Fibroblast of gingiva (primary cell): ENCODE measurements around the gene ZNF221.
"Not testable (repeated sequence)": the region's sequence is repeated elsewhere in the genome, so short reads cannot be mapped to it uniquely, and the experiment has no call there.

Experiments used
- DNase-seq: peaks from one replicate; pipeline ENCODE4 v3.0.0-alpha.2; 2011; ENCODE audit warnings: low read depth

ZNF221 gene

GRCh38 chr19:43950834-43951645 is at the start of gene ZNF221:
Gene ZNF221 (plus strand): TSS chr19:43951228. CDS start chr19:43962727, 11,499 bp downstream.
- peak; percentile 98 for DNase-seq

GRCh38 chr19:43901395-43902390 is 49.3 kb upstream of the ZNF221 start:
- DNase-seq = peak; percentile 82

GRCh38 chr19:43902399-43902798 is 48.6 kb upstream of the ZNF221 start:
- no peak for DNase-seq

- DNase-seq = no peak
Measured at GRCh38 chr19:43905897-43906296, 45.1 kb upstream of the ZNF221 start.

GRCh38 chr19:43906774-43907173 is 44.3 kb upstream of the ZNF221 start:
- no peak for DNase-seq

GRCh38 chr19:43908659-43909058 is 42.4 kb upstream of the ZNF221 start:
- DNase-seq = no peak

- no peak for DNase-seq
Measured at GRCh38 chr19:43910884-43911283, 40.1 kb upstream of the ZNF221 start.

- DNase-seq = no peak
Measured at GRCh38 chr19:43913383-43913782, 37.6 kb upstream of the ZNF221 start.

GRCh38 chr19:43914051-43914450 is 37.0 kb upstream of the ZNF221 start:
- DNase-seq = no peak

GRCh38 chr19:43923875-43924274 is 27.2 kb upstream of the ZNF221 start:
- DNase-seq = no peak

GRCh38 chr19:43928820-43929219 is 22.2 kb upstream of the ZNF221 start:
- DNase-seq = no peak

GRCh38 chr19:43934055-43934984 is 16.7 kb upstream of the ZNF221 start:
- DNase-seq = no peak

GRCh38 chr19:43934985-43935708 is 15.9 kb upstream of the ZNF221 start, which contains the start of gene ZNF45:
Gene ZNF45 (minus strand): TSS chr19:43935282. CDS start chr19:43922185, 13,097 bp downstream.
- peak; percentile 84 for DNase-seq

- no peak for DNase-seq
Measured at GRCh38 chr19:43936188-43936587, 14.8 kb upstream of the ZNF221 start.

GRCh38 chr19:43939557-43940260 is 11.3 kb upstream of the ZNF221 start:
- no peak for DNase-seq

GRCh38 chr19:43940719-43941118 is 10.3 kb upstream of the ZNF221 start:
- DNase-seq = no peak

- DNase-seq = no peak
Measured at GRCh38 chr19:43941209-43941608, 9.8 kb upstream of the ZNF221 start.

- DNase-seq = not testable (repeated sequence)
Measured at GRCh38 chr19:43947412-43947811, 3.6 kb upstream of the ZNF221 start.

GRCh38 chr19:43949803-43950202 is 1.2 kb upstream of the ZNF221 start:
- DNase-seq = not testable (repeated sequence)

- no peak for DNase-seq
Measured at GRCh38 chr19:43956827-43957226, 5.8 kb downstream of the ZNF221 start.
